22Rv1 (cell line): ENCODE measurements around the gene NHERF1.

Experiments
- ZFX ChIP-seq: fragments of 450-650 bp; IDR thresholded peaks from 2 replicates; pipeline ENCODE4 v1.6.1; 2017; ENCODE audit warnings: antibody characterized with exemption, borderline replicate concordance
- TF ChIP-seq, protein P1 (sequence below): fragments of 450-650 bp; IDR thresholded peaks from 2 replicates; pipeline ENCODE4 v1.5.1; 2017; ENCODE audit warnings: mild to moderate bottlenecking

GRCh38 chr17:74712756-74713155 lies 35.7 kb upstream of the NHERF1 start, which contains the start of gene CD300LF:
- TF ChIP-seq, protein P1, sequence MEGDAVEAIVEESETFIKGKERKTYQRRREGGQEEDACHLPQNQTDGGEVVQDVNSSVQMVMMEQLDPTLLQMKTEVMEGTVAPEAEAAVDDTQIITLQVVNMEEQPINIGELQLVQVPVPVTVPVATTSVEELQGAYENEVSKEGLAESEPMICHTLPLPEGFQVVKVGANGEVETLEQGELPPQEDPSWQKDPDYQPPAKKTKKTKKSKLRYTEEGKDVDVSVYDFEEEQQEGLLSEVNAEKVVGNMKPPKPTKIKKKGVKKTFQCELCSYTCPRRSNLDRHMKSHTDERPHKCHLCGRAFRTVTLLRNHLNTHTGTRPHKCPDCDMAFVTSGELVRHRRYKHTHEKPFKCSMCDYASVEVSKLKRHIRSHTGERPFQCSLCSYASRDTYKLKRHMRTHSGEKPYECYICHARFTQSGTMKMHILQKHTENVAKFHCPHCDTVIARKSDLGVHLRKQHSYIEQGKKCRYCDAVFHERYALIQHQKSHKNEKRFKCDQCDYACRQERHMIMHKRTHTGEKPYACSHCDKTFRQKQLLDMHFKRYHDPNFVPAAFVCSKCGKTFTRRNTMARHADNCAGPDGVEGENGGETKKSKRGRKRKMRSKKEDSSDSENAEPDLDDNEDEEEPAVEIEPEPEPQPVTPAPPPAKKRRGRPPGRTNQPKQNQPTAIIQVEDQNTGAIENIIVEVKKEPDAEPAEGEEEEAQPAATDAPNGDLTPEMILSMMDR = no peak
- no peak for TF ChIP-seq ZFX
